HFFc6 (cell line): ENCODE measurements around the gene MYOZ1. TPM values are rescaled to one million over a fixed set of nuclear protein-coding genes. Genes with fewer than 3 reads are reported as not detected.

Experiments
- DNase-seq: peaks from one replicate; pipeline ENCODE4 v3.0.0-alpha.2; 2018
- H3K27ac Mint-ChIP-seq: 2 replicates; pipeline ENCODE4 v1.8.0; 2020; ENCODE audit warnings: mild to moderate bottlenecking, mixed read lengths
- H3K27me3 Mint-ChIP-seq: 2 replicates; pipeline ENCODE4 v1.8.0; 2021; ENCODE audit warnings: mild to moderate bottlenecking, moderate library complexity, mixed read lengths; ENCODE audit not compliant: insufficient read depth
- H3K36me3 Mint-ChIP-seq: 2 replicates; pipeline ENCODE4 v1.8.0; 2021; ENCODE audit warnings: low read depth, mixed read lengths
- H3K4me1 Mint-ChIP-seq: 2 replicates; pipeline ENCODE4 v1.8.0; 2020; ENCODE audit warnings: low read depth, mixed read lengths
- H3K4me3 Mint-ChIP-seq: 2 replicates; pipeline ENCODE4 v1.8.0; 2020; ENCODE audit warnings: mild to moderate bottlenecking, moderate library complexity, mixed read lengths
- H3K9me3 Mint-ChIP-seq: 2 replicates; pipeline ENCODE4 v1.8.0; 2020; ENCODE audit warnings: mild to moderate bottlenecking, mixed read lengths
- total RNA-seq, 6 experiments: library from RNA; stranded (reverse); fragmentation: NEBNext Ultra II Directional; extraction: Animal tissue kit (Norgen Biotek cat#: 25700); gene quantifications; 2 replicates in 1 of 6; 3 replicates in 5 of 6; pipeline ENCODE4 v1.2.3, GENCODE V29; 2021
- TF ChIP-seq, protein P1 (sequence below): fragments of 200-600 bp; sonication (generic); IDR thresholded peaks from 2 replicates; pipeline ENCODE4 v1.5.0; 2021; ENCODE audit warnings: antibody characterized with exemption, mild to moderate bottlenecking

Gene MYOZ1
- total RNA-seq, 6 experiments from 2014 or later = 0.41 to 2.5 (median 0.90) TPM

DNA sequence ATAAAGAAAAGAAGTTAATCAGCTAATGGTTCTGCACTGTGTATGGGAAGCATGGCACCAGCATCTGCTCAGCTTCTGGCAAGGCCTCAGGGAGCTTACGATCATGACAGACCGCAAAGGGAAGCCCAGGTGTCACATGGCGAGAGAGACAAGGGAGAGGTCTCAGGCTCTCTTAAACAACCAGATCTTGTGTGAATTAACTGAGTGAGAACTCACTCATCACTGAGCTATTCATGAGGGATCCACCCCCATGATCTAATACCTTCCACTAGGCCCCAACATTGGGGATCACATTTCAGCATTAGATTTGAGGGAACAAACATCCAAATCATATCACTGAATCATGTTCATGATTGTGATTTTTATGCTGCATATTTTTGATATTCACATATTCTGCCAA, 55.9 kb downstream of the MYOZ1 start:
- DNase-seq = peak; percentile 11
- H3K4me3 Mint-ChIP-seq = peak overlapping the region; percentile 34
- TF ChIP-seq, protein P1, sequence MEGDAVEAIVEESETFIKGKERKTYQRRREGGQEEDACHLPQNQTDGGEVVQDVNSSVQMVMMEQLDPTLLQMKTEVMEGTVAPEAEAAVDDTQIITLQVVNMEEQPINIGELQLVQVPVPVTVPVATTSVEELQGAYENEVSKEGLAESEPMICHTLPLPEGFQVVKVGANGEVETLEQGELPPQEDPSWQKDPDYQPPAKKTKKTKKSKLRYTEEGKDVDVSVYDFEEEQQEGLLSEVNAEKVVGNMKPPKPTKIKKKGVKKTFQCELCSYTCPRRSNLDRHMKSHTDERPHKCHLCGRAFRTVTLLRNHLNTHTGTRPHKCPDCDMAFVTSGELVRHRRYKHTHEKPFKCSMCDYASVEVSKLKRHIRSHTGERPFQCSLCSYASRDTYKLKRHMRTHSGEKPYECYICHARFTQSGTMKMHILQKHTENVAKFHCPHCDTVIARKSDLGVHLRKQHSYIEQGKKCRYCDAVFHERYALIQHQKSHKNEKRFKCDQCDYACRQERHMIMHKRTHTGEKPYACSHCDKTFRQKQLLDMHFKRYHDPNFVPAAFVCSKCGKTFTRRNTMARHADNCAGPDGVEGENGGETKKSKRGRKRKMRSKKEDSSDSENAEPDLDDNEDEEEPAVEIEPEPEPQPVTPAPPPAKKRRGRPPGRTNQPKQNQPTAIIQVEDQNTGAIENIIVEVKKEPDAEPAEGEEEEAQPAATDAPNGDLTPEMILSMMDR = no peak
- H3K27me3 Mint-ChIP-seq = no peaks in the 10 kb centered on the region
- H3K9me3 Mint-ChIP-seq = peaks cover 10% of the 10 kb centered on the region
- peaks cover 56% of the 10 kb centered on the region for H3K4me1 Mint-ChIP-seq
- no peak overlapping the region for H3K27ac Mint-ChIP-seq
- peaks cover 19% of the 10 kb centered on the region for H3K36me3 Mint-ChIP-seq

DNA sequence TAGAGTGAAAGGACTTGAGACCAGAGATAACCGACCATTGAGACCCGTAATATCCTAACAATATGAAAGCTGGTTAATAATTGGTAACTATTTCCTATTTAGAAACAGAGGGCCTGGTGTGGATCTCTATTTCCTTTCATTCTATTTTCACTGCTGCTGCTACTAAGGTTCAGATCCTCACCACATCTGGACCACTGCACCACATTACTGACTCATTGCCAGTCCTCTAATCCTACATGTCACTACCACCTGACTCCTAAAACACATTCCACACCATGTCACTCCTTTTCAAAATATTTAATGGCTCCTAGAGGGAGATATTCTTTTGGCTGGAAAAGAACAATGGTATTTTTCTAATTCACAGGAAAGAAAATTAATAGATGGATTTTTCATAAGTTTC, 56.5 kb downstream of the MYOZ1 start:
- TF ChIP-seq, protein P1 = no peak
- no peak overlapping the region; the same call in 1 of the 2 replicates for H3K27ac Mint-ChIP-seq
- H3K27me3 Mint-ChIP-seq = no peaks in the 10 kb centered on the region
- peaks cover 19% of the 10 kb centered on the region for H3K36me3 Mint-ChIP-seq
- peak overlapping the region; percentile 34 for H3K4me3 Mint-ChIP-seq
- peaks cover 10% of the 10 kb centered on the region for H3K9me3 Mint-ChIP-seq
- peaks cover 55% of the 10 kb centered on the region for H3K4me1 Mint-ChIP-seq
- DNase-seq = no peak

DNA sequence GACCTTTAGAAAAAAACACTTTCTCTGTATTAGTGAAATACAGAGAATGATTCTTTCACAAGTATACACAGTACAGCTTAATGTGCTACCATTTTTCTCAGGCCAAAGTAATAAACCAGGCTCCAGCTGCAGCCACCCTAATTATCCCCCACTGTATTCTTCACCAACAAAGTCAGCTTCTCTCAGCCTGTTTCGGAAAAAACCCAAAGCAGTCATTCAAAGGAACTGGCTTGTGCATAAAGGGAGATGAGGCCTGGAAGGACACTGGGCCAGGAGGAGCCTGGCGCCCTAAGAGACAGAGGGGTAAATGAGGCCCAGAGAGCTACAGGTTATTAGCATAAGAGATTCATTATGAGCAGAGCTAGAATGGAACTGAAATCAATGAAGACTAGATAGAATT, 59.4 kb downstream of the MYOZ1 start:
- Mint-ChIP-seq H3K9me3 (peaks cover 10% of the 10 kb centered on the region), H3K36me3 (peaks cover 19% of the 10 kb centered on the region), H3K27me3 (no peaks in the 10 kb centered on the region), H3K27ac (no peak overlapping the region), H3K4me3 (no peak overlapping the region), H3K4me1 (peaks cover 42% of the 10 kb centered on the region)
- TF ChIP-seq, protein P1 = no peak
- no peak for DNase-seq

Other genes with a start within 250 kb of the MYOZ1 start
- gene ANXA7, start 227.4 kb downstream of the MYOZ1 start, total RNA-seq = 100 to 1,000 TPM; 125 to 167 (median 134) TPM
- gene MSS51, start 207.9 kb downstream of the MYOZ1 start, total RNA-seq = under 1 TPM; 0.31 to 0.66 (median 0.50) TPM
- 10 to 100 TPM; 49.7 to 66.4 (median 59.8) TPM for gene PPP3CB, start 145.4 kb downstream of the MYOZ1 start, total RNA-seq
- 10 to 100 TPM in 5 of 6 experiments, 1 to 10 TPM in 1; 9.1 to 12.9 (median 10.7) TPM for gene USP54, start 50.1 kb downstream of the MYOZ1 start, total RNA-seq
- gene SYNPO2L, start 14.6 kb upstream of the MYOZ1 start, total RNA-seq = 1 to 10 TPM; 1.5 to 3.3 (median 1.6) TPM
- 1 to 10 TPM; 2.2 to 3.7 (median 2.8) TPM for gene AGAP5, start 56.6 kb upstream of the MYOZ1 start, total RNA-seq
- 100 to 1,000 TPM in 1 of 6 experiments, 10 to 100 TPM in 5; 90.8 to 108 (median 97.7) TPM for gene SEC24C, start 102.9 kb upstream of the MYOZ1 start, total RNA-seq
- 10 to 100 TPM; 27.1 to 34.7 (median 30.6) TPM for gene CHCHD1, start 140.6 kb upstream of the MYOZ1 start, total RNA-seq
- gene ZSWIM8, start 144.1 kb upstream of the MYOZ1 start, total RNA-seq = 10 to 100 TPM; 47.2 to 62.6 (median 55.3) TPM
- 10 to 100 TPM; 18.9 to 21.5 (median 20.3) TPM for gene NDST2, start 170.1 kb upstream of the MYOZ1 start, total RNA-seq
- gene CAMK2G, start 233.1 kb upstream of the MYOZ1 start, total RNA-seq = 10 to 100 TPM; 24.6 to 33.1 (median 28.1) TPM